GM18502 (cell line): ENCODE measurements around the gene KHNYN.

ENCODE experiments used
- ATAC-seq: cut with Tn5 transposase; IDR thresholded peaks from one replicate; pipeline ENCODE4 v1.9.1; 2021; ENCODE audit warnings: mild to moderate bottlenecking; ENCODE audit not compliant: unreplicated experiment, poor library complexity

KHNYN gene

GRCh38 chr14:24399999-24400718, 29.6 kb upstream of the KHNYN start:
- no peak for ATAC-seq

GRCh38 chr14:24401810-24402702, 27.7 kb upstream of the KHNYN start:
- no peak for ATAC-seq

- ATAC-seq = no peak
Observed at GRCh38 chr14:24403294-24403998, 26.3 kb upstream of the KHNYN start.

GRCh38 chr14:24404814-24405213, 24.9 kb upstream of the KHNYN start:
- no peak for ATAC-seq

- no peak for ATAC-seq
Observed at GRCh38 chr14:24406416-24406815, 23.3 kb upstream of the KHNYN start.

- ATAC-seq = no peak
Observed at GRCh38 chr14:24407608-24408325, 22.0 kb upstream of the KHNYN start.

GRCh38 chr14:24408764-24409163, 21.0 kb upstream of the KHNYN start:
- no peak for ATAC-seq

GRCh38 chr14:24409192-24409591, 20.6 kb upstream of the KHNYN start:
- ATAC-seq = no peak

GRCh38 chr14:24409956-24410355, 19.8 kb upstream of the KHNYN start:
- ATAC-seq = no peak

- peak; percentile 75 for ATAC-seq
Observed at GRCh38 chr14:24411443-24412389, 18.0 kb upstream of the KHNYN start.

- no peak for ATAC-seq
Observed at GRCh38 chr14:24414077-24414476, 15.7 kb upstream of the KHNYN start.

GRCh38 chr14:24414732-24415420, 14.9 kb upstream of the KHNYN start:
- no peak for ATAC-seq

- ATAC-seq = no peak
Observed at GRCh38 chr14:24415421-24416253, 14.1 kb upstream of the KHNYN start.

GRCh38 chr14:24416254-24416931, 13.4 kb upstream of the KHNYN start:
- ATAC-seq = no peak

GRCh38 chr14:24416932-24417619, 12.7 kb upstream of the KHNYN start:
- ATAC-seq = no peak

GRCh38 chr14:24417832-24418491, 11.8 kb upstream of the KHNYN start:
- ATAC-seq = no peak
